HCT116 (cell line): ENCODE data around the gene DCAF17.

Source experiments
- ATF3 ChIP-seq: IDR thresholded peaks from 2 replicates; pipeline ENCODE4 v1.6.1; 2012
- CTCF ChIP-seq, 3 experiments: fragments of 200-600 bp in 1 of 3; sonication (generic) in 1 of 3; IDR thresholded peaks in 2 of 3; conservative IDR thresholded peaks in 1 of 3; 2 replicates each; pipeline ENCODE4 v1.5.1; 2012 to 2017; ENCODE audit warnings: low read depth in 2 of 3, low read length in 2 of 3, antibody characterized with exemption in 1 of 3, borderline replicate concordance in 1 of 3, control low read depth in 1 of 3, mild to moderate bottlenecking in 1 of 3, mixed read lengths in 1 of 3, mixed run types in 1 of 3, moderate library complexity in 1 of 3; ENCODE audit not compliant: insufficient read depth in 1 of 3
- EZH2 ChIP-seq: fragments of 200-600 bp; sonication (generic); IDR thresholded peaks from 2 replicates; pipeline ENCODE4 v1.6.1; 2017; ENCODE audit warnings: antibody characterized with exemption, mixed run types
- EZH2phosphoT487 ChIP-seq: fragments of 200-600 bp; IDR thresholded peaks from 2 replicates; pipeline ENCODE4 v1.6.1; 2018; ENCODE audit warnings: antibody characterized with exemption, borderline replicate concordance
- JUND ChIP-seq: IDR thresholded peaks from 2 replicates; pipeline ENCODE4 v1.6.1; 2012
- MAX ChIP-seq: IDR thresholded peaks from 2 replicates; pipeline ENCODE4 v1.6.1; 2012
- POLR2A ChIP-seq: IDR thresholded peaks from 2 replicates; pipeline ENCODE4 v1.7.0; 2011; ENCODE audit warnings: borderline replicate concordance; ENCODE audit not compliant: insufficient read depth, insufficient read length; ENCODE audit errors: extremely low read depth
- POLR2AphosphoS5 ChIP-seq: IDR thresholded peaks from 2 replicates; pipeline ENCODE4 v1.6.1; 2011; ENCODE audit warnings: mild to moderate bottlenecking, low read depth, low read length, moderate library complexity
- SIN3A ChIP-seq: IDR thresholded peaks from 2 replicates; pipeline ENCODE4 v1.6.1; 2012; ENCODE audit warnings: low read depth
- SRF ChIP-seq: IDR thresholded peaks from 2 replicates; pipeline ENCODE4 v1.6.1; 2012; ENCODE audit warnings: low read depth
- YY1 ChIP-seq: IDR thresholded peaks from 2 replicates; pipeline ENCODE4 v1.6.1; 2011; ENCODE audit warnings: low read length, low read depth, moderate library complexity, mild to moderate bottlenecking; ENCODE audit not compliant: insufficient replicate concordance; ENCODE audit errors: extremely low read depth
- ZBTB33 ChIP-seq: IDR thresholded peaks from 2 replicates; pipeline ENCODE4 v1.6.1; 2011; ENCODE audit warnings: mild to moderate bottlenecking, low read length, moderate library complexity; ENCODE audit not compliant: insufficient replicate concordance; ENCODE audit errors: extremely low read depth
- ZFX ChIP-seq: fragments of 450-650 bp; IDR thresholded peaks from 2 replicates; pipeline ENCODE4 v1.6.1; 2017

GRCh38 chr2:171531291-171531690 lies 97.3 kb downstream of the DCAF17 start:
- no peak for TF ChIP-seq EZH2
- TF ChIP-seq SRF: no peak
- no peak for TF ChIP-seq CTCF (IDR thresholded peaks at IDR 0.05 in 2 of 3, conservative IDR thresholded peaks at IDR 0.05 in 1 of 3; ENCODE audit: borderline replicate concordance in 1 of 3, insufficient read depth in 1 of 3, low read depth in 2 of 3, low read length in 2 of 3)
- TF ChIP-seq SIN3A: no peak
- TF ChIP-seq POLR2A: no peak
- TF ChIP-seq ATF3: no peak
- TF ChIP-seq ZBTB33: no peak
- no peak for TF ChIP-seq POLR2AphosphoS5
- no peak for TF ChIP-seq EZH2phosphoT487
- no peak for TF ChIP-seq MAX
- TF ChIP-seq YY1: no peak
- TF ChIP-seq ZFX: no peak
- TF ChIP-seq JUND: no peak
